Dermis blood vessel endothelial cell (primary cell): ENCODE measurements around the gene WDR27. TPM values are rescaled to one million over a fixed set of nuclear protein-coding genes. Genes with fewer than 3 reads are reported as not detected.
"Not testable (repeated sequence)": the region's sequence is repeated elsewhere in the genome, so short reads cannot be mapped to it uniquely, and the experiment has no call there.

ENCODE experiments used
- DNase-seq: peaks from one replicate; pipeline ENCODE4 v3.0.0; 2010
- total RNA-seq: library from RNA; depleted of rRNA; stranded (reverse); fragments of >200 nt; gene quantifications from 2 replicates; pipeline ENCODE4 v1.2.3, GENCODE V29; 2014

Gene WDR27
- total RNA-seq, 1 donor from 2014 or later, result 39.5 TPM

DNA sequence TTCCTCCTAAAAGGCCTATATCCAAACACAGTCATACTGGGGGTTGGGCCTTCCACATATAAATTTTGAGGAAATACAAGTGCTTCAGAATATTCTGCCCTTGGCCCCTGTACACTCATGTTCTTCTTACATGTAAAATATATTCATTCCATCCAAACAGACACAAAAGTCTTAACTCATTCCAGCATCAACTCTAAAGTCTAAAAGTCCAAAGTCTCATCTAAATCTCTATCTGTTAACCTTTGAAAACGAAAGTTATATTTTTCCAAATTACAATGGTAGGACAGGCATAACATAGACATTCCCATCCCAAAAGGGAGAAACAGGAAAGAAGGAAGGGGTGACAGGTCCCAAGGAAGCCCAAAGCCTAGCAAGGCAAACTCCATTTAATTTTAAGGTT is 232.8 kb downstream of the WDR27 start:
- no peak for DNase-seq

DNA sequence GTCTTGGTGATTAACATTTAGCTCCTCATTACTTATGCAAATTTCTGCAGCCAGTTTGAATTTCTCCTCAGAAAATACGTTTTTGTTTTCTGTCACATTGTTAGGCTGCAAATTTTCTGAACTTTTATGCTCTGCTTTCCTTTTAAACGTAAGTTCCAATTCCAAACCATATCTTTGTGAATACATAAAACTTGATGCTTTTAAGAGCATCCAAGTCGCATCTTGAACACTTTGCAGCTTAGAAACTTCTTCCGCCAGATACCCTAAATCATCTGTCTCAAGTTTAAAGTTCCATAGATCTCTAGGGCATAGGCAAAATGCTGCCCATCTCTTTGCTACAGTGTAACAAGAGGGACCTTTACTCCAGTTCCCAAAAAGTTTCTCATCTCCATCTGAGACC is 234.1 kb downstream of the WDR27 start:
- DNase-seq, result not testable (repeated sequence)

DNA sequence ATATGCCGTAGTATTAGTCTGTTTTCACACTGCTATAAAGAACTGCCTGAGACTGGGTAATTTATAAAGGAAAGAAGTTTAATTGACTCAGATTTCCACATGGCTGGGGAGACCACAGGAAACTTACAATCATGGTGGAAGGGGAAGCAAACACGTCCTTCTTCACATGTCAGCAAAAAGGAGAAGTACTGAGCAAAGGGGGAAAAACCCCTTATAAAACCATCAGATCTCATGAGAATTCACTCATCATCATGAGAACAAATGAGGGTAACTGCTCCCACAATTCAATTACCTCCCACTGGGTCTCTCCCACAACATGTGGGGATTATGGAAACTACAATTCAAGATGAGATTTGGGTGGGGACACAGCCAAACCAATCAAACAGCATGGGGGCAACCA is 235.6 kb downstream of the WDR27 start:
- not testable (repeated sequence) for DNase-seq

DNA sequence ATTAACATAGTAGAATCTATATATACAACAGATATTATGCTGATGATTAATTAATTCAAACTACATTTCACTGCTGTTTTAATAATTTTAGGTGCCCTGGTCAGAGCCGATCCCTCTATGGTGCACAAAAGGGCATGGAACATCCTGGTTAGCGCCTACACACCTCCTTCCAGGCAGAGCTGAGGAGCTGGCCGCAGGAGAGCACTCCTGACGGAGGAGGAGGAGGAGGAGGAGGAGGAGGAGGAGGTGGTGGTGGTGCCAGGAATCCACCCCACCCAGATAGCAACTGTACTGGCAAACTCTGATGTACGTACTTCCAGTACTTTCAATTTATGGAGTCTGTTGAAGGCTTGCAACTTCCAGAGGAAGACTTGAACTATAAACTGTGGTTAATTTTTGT is 244.1 kb downstream of the WDR27 start:
- no peak for DNase-seq

DNA sequence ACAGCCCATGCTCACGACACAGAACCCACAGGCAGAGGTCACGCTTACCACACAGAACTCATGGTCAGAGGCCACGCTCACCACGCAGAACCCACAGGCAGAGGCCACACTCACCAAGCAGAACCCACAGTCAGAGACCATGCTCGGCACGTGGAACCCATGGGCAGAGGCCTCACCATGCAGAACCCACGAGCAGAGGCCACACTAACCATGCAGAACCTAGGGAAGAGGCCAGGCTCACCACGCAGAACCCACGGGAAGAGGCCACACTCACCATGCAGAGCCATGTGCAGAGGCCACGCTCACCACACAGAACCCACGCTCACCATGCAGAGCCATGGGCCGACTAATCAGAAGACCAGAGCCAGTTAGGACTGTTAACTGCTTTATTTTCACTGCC is 245.0 kb downstream of the WDR27 start:
- no peak for DNase-seq

DNA sequence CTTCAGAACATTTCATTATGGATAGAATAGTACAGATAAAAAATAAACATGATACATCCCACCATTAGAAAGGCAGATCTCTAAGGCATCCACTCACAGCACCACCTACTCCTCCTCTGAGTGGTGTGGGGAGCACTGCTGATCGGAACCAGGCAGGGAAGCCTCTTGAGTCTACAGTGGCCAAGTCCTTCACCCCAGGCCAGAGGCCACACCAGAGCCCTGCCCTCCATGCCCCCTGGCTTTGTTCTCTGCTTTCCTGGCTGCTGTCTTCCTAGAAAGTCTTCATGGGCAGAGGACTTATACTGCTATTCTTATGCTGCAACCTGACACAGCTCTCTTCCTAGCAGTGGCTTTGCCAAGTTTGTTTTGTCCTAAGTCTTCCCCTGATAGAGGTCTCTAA is 246.4 kb downstream of the WDR27 start:
- no peak for DNase-seq

DNA sequence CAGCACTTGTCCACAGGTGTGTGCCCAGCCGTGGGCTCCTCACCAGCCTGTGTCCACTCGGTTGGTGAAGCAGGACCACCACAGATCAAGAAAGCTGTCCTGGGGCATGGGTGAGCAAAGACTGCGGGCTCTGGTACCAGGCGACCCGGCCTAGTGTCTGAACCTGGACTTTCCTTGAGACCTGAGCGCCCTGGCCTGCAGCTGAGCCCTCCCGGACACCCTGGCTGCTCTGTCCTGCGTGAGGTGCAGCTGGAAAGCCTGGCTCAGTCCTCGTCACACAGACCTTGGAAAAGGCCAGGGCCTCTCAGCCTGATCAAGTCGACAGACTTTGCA is 247.0 kb downstream of the WDR27 start:
- DNase-seq, result no peak

DNA sequence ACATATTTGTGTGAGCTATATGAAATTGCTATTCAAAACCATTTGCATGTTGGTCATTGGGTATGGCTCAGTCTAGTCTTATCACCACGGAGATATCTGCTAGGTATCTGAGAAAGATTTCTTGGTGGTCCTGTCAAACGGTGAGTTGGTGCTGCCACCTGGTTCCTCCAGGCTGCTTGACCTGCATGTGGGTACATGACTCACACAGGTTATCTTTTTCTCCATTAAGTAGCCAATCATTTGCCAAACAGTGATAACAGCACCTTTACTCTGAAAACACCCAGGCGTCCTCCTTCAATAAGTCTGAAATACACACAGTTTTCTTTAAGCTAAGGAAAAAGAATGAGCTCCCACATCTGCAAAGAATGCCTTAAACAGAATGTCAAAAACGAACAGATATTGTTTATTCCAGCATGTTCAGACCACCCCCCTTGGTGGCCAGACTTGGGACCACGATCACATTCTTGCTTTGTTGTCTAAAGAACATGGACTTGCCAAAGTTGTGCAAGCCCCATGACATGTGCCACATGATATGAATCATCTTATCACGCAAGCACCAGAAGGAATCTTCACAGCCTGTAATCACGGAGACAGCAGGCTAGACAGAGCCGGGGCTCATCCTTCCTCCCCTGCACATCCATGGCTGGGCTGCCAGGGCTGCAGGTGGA is 247.5 kb downstream of the WDR27 start:
- DNase-seq, result no peak

DNA sequence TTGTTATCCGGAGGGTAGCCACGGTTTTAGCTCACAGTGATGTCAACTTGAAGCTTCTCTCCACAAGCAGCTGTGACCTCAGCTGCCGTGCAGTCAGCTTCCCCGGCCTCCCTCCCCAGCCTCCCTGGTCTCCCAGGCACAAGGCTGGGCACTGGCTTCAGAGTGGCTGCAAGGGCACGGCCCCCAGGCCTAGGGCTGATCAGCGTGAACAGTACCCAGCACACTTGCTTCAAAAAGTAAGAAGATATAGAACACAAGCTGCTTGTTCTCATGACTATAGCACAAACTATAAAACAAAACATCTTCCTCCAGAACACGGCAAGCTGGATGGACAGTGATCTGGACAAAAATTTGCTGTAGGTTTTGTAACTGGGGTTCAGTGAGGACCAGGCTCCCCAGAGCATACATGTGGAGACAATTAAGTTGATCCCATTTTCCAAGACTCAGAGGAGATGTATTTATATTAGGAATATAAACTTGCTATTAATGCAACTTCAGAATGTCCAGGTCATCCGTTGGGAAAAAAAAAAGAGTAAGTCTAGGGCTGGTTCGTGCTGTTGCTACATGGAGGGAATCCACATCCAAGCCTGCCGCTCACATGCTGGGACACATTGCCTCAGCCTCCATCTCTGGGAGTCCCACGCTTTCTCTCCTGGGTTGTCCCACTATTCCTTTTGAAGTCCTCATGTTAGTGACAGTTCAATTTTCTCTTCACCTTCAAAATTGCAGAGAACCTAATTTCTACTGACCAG is 248.8 kb downstream of the WDR27 start:
- no peak for DNase-seq

DNA sequence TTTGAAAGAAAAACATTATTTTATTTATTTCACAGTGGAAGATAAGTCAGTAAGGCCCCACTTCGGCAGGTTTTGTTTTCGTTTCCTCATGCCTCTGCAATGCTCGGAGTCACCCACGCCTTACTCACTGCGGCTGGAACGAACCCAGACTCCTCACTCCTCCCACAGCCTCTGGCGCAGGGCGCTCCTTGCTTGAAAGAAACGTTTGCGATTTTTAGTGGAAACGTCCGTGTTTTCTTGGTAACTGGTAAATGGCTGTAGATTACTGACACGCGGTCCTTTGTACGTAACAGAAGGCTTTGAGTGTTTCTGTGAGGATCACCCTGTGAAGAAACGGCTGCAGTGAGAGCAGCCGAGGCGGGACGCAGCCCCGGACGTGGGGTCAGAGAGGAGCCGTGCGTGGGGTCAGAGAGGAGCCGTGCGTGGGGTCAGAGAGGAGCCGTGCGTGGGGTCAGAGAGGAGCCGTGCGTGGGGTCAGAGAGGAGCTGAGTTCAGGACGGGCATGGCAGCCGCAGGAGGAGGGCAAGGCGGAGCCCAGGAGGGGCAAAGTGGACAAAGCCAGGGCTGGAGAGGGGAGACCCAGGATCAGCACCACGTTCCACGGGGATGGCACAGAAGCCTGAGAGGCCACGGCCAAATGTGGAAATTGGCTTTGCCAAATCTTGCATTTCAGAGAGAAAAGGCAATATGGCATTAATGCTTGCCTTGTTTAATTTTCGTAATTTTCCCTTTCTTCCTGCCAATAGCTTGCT is 249.5 kb downstream of the WDR27 start:
- no peak for DNase-seq

DNA sequence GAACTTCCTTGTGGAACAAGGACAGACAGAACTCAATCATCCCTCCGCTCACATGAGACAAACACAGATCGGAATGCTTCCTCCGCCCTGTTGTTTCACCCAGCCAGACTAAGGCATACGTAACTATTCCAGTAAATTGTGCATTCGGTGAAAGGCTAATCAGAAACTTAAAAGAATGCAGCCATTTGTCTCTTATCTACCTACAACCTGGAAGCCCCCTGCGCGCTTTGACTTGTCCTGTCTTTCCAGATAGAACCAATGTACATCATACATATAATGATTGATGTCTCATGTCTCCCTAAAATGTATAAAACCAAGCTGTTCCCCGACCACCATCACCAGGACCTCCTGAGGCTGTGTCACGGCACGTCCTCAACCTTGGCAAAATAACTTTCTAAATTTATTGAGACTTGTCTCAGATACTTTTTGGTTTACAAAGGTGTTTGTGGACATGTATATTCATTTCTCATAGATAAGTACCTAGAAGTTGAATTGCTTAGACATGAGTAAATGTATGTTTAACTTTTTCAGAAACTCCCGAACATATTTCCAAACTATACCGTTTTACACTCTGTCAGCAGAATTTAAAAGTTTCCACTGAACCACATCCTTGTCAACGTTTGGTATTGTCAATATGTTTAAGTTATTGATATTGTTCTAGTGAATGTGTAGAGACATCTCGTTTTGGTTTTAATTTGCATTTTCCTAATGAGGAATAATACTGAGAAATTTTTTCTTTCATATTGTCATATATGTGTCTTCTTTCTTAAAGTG is 250.6 kb downstream of the WDR27 start:
- no peak for DNase-seq

DNA sequence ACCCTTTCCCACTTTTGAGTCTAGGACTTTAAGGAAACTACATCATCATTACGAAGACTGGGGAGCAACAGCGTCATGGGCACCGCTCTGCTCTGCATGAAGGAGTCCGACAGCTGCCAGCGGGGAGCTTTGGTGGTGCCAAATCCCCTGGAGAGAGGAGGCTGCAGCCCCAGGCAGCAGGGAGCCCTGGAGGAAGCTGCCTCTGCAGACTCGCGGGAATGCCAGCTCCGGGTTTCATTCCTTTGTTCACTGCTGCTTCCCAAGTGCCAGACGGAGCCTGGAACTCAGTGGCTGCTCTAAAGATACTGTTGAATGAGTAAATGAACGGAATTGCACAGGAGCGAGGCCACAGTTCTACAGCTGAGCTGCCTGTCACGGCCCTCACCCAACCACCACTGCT is 251.7 kb downstream of the WDR27 start:
- no peak for DNase-seq

DNA sequence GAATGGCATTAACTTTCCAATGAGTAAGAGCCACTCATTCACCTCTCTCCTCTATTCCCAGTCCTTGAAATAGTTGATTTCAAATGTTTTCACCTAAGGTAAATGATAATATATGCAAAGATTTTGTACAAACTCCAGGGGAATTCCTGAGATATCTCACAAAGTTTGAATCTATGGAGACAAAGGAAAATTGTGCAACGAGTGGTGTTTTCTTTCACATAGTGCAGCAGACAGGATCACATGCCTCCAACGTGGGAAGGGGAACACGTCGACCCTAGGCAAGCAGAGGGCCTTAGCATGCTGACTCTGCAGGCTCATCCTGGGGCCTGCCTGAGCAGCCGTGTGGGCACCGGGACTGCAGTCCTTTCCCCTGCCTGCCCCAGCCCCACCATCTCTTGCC is 252.6 kb downstream of the WDR27 start:
- no peak for DNase-seq

DNA sequence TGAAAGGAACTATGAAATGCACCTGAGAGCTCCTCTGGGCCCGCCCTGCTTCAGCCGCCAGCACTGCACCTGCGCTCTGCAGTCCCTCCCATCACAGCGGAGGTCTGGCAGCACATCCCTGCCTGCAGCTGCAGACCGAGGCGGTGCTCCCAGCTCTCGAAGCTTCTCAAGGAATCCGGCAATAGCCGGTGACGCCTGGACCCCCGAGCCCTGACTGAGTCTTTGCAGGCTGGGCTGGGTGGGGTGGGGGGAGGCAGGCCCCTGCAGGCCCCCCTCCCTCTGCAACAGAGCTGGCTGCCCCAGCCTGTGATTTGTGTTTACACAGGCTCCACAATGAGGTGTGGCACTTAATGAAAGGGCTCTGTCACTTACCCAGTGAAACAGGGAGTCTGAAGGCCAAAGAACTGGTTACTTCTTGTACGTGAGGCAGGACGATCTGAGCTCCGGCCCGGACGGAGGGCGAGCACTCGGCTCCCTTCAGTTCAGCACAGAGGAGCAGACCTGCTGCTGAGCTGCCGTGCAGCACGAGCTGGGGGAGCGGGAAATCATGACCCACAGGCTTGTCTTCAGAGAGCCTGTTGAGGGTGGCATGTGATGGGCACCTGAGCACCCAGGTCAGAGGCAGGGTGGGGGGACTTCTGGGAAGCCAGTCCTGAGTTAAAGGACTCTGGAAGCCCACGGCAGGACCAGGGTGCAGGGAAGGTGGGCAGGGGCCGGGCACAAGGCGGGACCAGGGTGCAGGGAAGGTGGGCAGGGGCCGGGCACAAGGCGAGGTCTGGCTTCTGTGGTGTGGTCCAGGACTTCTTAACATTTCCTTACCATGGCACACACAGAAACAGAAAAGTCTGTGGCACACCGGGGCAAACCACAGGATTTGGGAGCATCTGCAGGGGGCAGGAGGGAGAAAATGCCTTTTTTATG is 255.9 kb downstream of the WDR27 start:
- DNase-seq, result no peak

DNA sequence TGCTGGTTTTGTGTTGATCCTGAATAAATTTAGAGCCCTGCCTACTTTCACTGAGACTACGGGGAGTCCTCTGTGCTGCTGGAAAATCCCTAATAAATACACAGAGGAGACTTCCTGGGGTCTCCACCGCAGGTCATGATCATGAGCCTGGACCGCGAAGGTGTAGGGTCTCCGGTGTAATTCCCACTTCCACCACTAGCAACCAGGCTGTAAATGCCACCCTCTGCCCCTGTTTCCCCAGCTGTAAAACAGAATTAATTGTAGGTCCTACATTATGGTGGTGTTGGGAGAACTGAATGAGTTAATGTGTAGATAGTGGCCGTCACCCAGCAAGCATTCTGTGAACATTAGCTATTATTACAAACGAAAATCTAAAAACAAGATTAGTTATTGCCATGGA is 256.6 kb downstream of the WDR27 start:
- no peak for DNase-seq

DNA sequence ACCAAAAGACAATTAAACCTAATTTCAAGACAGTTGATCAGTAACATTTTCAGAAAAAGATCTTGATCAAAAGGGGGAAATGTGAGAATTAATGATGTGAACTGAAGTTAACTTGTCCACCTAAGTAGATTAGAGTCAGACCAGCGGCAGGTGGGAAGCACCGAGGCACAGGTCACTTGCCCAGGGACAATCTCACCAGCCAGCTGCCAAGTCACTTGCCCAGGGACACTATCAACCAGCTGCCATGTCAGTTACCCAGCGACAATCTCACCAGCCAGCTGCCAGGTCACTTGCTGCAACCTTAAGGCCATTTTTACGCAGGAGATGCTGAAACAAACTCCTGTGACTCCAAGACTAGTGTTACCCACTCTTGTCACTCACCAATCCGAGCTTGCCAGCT is 260.5 kb downstream of the WDR27 start:
- no peak for DNase-seq

DNA sequence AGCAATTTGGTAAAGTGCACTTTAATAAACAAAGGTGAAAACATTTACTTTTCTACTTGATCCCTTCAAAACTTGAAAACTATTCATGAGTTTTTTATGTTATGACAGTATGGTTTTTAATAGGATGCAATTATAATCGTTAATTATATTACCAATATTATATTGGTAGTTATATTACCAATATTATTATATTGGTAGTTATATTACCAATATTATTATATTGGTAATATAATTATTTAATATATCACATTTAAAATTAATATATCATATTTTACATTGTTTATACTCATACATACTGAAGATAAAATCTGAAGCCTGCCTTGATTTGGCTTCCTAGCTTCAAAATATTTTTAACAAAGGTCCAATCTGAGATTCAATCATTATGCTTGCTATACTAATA is 262.1 kb downstream of the WDR27 start:
- DNase-seq, result no peak

DNA sequence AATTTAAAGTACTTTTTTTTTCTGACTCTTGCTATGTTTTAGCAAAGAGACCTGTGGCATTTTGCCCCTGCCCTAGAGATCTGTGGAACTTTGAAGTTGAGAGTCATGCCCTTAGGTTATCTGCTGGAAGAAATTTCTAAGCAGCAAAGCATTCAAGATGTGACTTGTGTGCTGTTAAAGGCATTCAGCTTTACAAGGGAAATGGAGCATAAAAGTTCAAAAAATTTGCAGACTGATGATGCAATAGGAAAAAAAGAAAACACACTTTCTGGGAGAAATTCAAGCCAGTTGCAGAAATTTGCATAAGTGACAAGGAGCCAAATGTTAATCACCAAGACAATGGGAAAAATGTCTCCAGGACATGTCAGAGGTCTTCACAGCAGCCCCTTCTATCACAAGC is 267.3 kb downstream of the WDR27 start:
- DNase-seq, result not testable (repeated sequence)

DNA sequence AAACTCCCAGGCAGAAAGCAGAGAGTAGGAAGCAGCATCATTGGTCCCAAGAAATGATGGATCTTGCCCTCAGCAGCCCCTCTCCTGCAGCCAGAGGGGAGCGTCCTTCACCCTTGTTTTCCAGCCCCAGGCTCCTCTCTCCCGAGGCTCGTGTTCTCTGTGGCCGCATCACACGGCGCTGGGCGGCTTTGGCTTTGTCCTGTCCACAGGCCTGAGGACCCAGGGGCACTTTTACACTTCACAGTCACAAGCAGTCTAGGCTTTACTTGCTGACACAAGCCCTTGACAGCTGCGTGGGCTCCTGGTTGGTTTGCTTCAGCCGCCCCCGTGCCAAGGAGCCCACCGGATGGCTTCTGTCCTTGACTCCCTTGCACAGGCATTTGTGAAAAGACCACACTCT is 272.8 kb downstream of the WDR27 start:
- no peak for DNase-seq

DNA sequence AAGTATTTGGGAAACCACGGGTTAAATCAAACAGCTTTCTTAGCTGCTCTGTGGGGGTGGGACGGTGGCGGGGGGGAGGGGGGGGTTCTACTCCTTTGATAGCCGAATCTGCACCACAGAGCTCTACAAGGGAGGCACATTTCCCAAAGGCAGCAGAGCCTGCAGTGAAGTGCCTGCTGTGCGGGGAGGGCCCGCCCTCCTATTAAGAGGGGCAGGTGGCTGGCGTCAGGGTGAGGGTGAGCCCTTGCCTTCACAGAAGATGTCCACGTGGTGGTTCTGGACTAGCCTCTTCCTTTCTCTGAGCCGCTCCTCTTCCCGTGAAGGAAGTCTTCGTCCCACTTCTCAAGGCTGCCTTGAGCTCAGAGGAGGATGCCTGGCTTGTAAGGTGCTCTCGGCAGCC is 273.3 kb downstream of the WDR27 start:
- no peak for DNase-seq

DNA sequence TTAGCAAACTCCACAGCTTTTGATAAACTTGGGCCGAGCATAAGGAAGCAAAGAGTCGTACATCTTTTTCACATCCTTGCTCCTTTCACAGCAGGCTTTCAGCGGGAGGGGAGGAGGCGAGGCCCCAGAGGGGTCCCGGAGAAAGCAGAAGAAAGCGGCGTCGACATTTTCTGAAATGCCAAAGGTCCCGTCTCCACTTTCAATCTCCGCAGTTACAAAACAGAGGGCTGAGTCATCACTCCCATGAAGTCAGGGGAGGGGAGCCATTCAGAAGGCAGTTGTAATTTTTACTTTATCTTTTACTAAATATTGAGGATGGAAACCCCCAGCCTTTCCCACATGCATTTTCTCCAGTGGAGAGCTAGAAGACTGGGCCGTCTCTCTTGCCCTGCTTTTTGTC is 274.0 kb downstream of the WDR27 start:
- DNase-seq, result no peak

DNA sequence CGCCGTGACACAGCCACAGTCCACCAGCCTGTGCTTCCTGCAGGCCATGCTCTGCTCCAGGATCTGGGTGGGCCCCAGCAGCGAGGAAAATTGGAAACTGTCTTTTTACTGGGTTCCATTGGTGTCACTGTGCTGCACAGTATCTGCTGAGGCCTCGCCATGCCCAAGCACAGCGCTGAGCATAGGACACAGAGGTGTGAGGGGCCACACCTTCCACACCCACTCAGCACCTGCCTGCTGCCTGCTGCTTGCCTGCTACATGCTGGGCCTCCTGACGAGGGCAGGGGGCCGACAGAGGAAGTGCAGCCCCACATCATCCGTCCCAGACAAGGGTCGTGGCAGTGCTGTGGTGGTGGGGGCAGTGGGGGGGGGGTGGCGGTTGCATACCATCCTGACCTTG is 275.2 kb downstream of the WDR27 start:
- no peak for DNase-seq
